ENCODE measurements around the gene PLPPR1.
"Not testable (repeated sequence)": the region's sequence is repeated elsewhere in the genome, so short reads cannot be mapped to it uniquely, and the experiment has no call there.

The PLPPR1 gene

DNA sequence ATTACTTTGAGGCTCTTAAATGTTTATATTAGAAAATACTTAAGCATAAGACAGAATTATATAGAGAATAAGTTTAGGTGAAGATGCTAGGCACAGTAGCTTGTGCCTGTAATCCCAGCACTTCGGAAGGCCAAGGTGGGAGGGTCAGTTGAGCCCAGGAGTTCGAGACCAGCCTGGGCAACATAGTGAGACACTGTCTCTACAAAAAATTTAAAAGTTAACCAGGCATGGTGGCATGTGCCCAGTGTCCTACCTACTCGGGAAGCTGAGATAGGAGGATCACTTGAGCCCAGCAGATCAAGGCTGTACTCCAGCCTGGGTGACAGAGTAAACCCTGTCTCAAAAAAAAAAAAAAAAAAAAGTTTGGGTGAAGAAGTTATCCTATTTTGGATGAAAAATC, 294.6 kb downstream of the PLPPR1 start:
- DNase-seq (ENCODE audit: low spot score): no peak
- ChIA-PET CTCF (no interaction called here), POLR2A (ENCODE audit: low non-redundant PET) (no interaction called here)
- TF ChIP-seq CTCF (conservative IDR thresholded peaks at IDR 0.05; ENCODE audit: low read depth): no peak
- H3K27ac ChIP-seq: no peak overlapping the region

DNA sequence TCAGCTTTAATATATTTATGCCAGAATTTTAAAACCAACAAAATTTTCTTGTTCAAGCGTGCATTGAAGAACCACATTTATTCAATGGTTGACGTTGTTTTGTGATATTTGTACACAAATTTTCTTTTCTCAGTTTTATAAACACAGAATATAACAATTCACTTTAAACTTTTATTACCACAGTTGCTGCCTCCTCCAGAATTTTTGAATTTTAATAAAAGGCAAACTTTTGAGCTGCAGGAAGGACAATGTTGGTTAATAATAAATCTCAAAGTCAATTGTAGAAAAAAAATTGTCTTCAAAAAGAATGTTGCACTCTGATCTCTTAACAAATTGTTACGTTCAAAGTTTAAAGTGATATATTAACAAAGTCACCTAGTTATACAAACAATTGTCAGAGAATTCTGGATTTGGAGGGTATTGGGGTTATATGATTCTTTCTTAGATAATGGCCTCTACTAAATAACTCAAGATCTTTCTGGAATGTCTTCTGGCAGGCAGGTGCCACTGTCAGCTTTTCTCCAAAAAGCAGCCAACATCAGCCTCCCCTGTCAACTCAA, 295.8 kb downstream of the PLPPR1 start:
- H3K27ac ChIP-seq: no peak overlapping the region
- ChIA-PET POLR2A (ENCODE audit: low non-redundant PET) (no interaction called here), CTCF (interaction anchor here (0.6 to 2.6 kb wide), 3 partner anchors 13 to 54 kb away, joined by 3 to 11 read pairs (median 4); no protein-coding TSS in a partner anchor)
- TF ChIP-seq CTCF (conservative IDR thresholded peaks at IDR 0.05; ENCODE audit: low read depth): no peak
- no peak for DNase-seq (ENCODE audit: low spot score)

DNA sequence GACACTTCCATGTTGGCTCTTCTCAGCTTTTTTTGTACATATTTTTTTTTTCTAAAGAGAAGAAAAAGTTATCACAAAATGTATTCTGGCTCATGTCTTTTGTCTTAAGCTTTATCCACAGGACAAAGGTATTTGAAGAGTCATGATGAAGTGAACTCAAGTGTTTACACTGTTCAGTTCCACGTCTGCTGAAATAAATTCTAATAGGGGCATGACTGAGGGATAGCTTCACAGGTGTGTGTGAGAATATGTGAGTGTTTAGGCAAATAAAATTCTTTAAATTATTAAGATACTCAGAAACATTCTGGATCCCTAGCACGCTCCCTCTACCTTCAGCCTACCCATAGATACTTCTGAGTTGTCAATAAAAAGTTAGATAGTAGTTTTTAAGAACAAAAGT, 296.5 kb downstream of the PLPPR1 start:
- no peak for DNase-seq (ENCODE audit: low spot score)
- no peak overlapping the region for H3K27ac ChIP-seq
- no peak for TF ChIP-seq CTCF (conservative IDR thresholded peaks at IDR 0.05; ENCODE audit: low read depth)
- ChIA-PET POLR2A (ENCODE audit: low non-redundant PET) (no interaction called here), CTCF (interaction anchor here (0.7 to 2.6 kb wide), 2 partner anchors 13 to 505 kb away, joined by 3 to 11 read pairs; no protein-coding TSS in a partner anchor)

DNA sequence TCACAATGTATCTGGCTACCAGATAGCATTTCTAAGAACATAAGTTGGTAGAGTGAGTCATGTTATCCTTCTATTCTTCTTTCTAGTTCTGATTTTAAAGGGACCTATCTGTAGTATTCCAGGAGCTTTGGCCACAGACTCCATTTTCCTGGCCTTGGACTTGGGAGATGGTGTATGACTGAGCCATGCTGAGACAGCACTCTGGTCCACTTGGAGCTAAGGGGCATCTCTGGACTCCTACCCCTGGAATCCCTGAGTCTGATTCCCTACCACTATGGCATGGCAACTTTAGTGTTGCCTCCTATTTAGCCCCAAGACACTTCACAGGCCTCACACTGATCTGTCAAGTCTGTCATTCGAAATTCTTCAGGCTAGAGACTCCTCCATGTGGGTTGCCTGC, 297.5 kb downstream of the PLPPR1 start:
- POLR2A ChIA-PET (ENCODE audit: low non-redundant PET): no interaction called here
- H3K27ac ChIP-seq: no peak overlapping the region
- DNase-seq (ENCODE audit: low spot score): no peak
- CTCF ChIA-PET: interaction anchor here (0.9 to 2.6 kb wide), 2 partner anchors 14 to 724 kb away, joined by 4 to 11 read pairs; no protein-coding TSS in a partner anchor
- TF ChIP-seq CTCF (conservative IDR thresholded peaks at IDR 0.05; ENCODE audit: low read depth): no peak

DNA sequence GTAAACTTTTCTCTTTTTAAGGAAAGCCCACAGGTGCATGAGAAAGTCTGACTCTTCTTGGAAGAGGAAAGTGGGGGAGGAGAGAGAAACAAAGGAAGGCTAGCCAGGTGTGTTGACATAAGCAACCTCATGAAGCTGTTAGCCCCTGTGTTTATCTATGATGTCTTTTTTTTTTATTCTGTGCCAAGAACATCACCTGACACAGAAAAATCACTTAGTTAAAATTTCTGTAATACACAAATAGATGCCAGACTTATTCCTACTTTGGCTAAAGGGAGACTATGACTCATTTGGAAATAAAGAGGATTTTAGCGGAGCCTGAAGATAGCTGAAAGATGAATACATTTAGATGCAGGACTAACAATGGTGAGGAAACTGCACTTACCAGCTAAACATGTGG, 298.0 kb downstream of the PLPPR1 start:
- CTCF ChIA-PET: interaction anchor here (0.6 to 2.6 kb wide), 2 partner anchors 15 to 629 kb away, joined by 3 to 11 read pairs; no protein-coding TSS in a partner anchor
- no peak for DNase-seq (ENCODE audit: low spot score)
- H3K27ac ChIP-seq: no peak overlapping the region
- POLR2A ChIA-PET (ENCODE audit: low non-redundant PET): no interaction called here
- no peak for TF ChIP-seq CTCF (conservative IDR thresholded peaks at IDR 0.05; ENCODE audit: low read depth)

GRCh38 chr9:101327422-101327909, 298.9 kb downstream of the PLPPR1 start:
- not testable (repeated sequence) for DNase-seq (ENCODE audit: low spot score)

GRCh38 chr9:101332362-101332761, 303.8 kb downstream of the PLPPR1 start:
- H3K27ac ChIP-seq: no peak overlapping the region
- CTCF ChIA-PET: no interaction called here
- POLR2A ChIA-PET (ENCODE audit: low non-redundant PET): no interaction called here
- no peak for TF ChIP-seq CTCF (conservative IDR thresholded peaks at IDR 0.05; ENCODE audit: low read depth)
- no peak for DNase-seq (ENCODE audit: low spot score)

More at GRCh38 chr9:101327422-101327909, 298.9 kb downstream of the PLPPR1 start:
- CTCF ChIA-PET: interaction anchor here (0.6 kb wide), 2 partner anchors 55 to 630 kb away, joined by 3 read pairs; no protein-coding TSS in a partner anchor
- H3K27ac ChIP-seq; POLR2A ChIA-PET (ENCODE audit: low non-redundant PET): not testable (repeated sequence)
